ENCODE data around the gene ZDHHC7. TPM values are rescaled to one million over a fixed set of nuclear protein-coding genes. Genes with fewer than 3 reads are reported as not detected.
A peak's percentile ranks its signal among the peaks of the same experiment; 100 is the strongest.

ZDHHC7 gene
- total and polyA plus RNA-seq, 4 experiments from 2014 or later = 27.1 to 40.2 (median 34.7) TPM

DNA sequence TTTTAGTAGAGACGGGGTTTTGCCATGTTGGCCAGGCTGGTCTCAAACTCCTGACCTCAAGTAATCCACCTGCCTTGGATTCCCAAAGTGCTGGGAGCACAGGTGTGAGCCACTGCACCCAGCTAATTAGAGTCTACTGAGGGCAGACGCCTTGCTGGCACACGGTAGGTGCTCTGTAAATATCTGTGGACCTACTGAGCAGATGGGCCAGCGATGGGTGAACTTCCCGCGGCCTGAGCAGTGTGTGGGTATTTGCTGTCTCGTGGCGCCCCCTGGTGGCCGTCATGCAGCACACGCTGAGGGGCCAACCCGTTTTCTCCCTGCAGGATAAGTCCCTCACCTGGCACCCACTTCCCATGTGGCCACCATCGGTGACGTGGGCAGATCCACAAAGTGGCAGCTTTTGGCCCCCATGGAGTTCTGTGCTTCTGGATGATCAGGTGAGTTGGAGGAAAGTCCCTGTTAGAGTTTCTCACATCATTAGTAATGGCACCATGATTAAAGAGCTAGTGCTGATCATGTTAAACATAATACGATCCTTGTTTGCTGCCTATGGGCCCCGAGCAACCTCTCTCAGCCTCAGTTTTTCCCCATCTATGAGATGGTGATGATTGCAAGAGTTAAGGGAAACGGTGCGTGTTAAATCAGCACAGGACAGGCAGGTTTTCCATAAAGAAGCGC, 40.7 kb downstream of the ZDHHC7 start:
- H3K36me3 ChIP-seq (ENCODE audit: insufficient read depth, low read length) = peaks cover 18% of the 10 kb centered on the region
- Mint-ChIP-seq H3K4me1 (peaks cover 4 to 6% (median 5%) of the 10 kb centered on the region in 4 donors), H3K4me3 (peak overlapping the region in 3 of 8 donors; percentile 1 to 41 (median 15)), H3K27me3 (no peaks in the 10 kb centered on the region), H3K27ac (peak overlapping the region in 6 of 7 donors; percentile 22 to 74 (median 64)), H3K9me3 (no peaks in the 10 kb centered on the region), H3K36me3 (peaks cover 14 to 17% of the 10 kb centered on the region in 2 donors)
- CTCF ChIA-PET (ENCODE audit: partially characterized antibody) = interaction anchor here (0.6 to 7.5 kb wide), 47 partner anchors 8 to 487 kb away, joined by 3 to 92 read pairs (median 4); partner anchors contain the start of genes CRISPLD2 and ZDHHC7
- intact Hi-C loops (cut with micrococcal nuclease) = loop anchor here (1.0 to 2.0 kb wide), 4 partner anchors 45 to 232 kb away; no protein-coding TSS in a partner anchor
- H3K27ac ChIP-seq (ENCODE audit: low read depth, low read length) = no peak overlapping the region
- peak; percentile 72 to 81 (median 75) for DNase-seq
- H3K27me3 ChIP-seq (ENCODE audit: insufficient read depth, low read length) = no peaks in the 10 kb centered on the region
- peaks cover 7% of the 10 kb centered on the region for H3K4me1 ChIP-seq (ENCODE audit: insufficient read depth, low read length)
- no peaks in the 10 kb centered on the region for H3K9me3 ChIP-seq (ENCODE audit: control insufficient read depth in 1 of 2, low read length in 2 of 2)
- POLR2A ChIA-PET (ENCODE audit: partially characterized antibody) = interaction anchor here (0.6 to 1.3 kb wide), 4 partner anchors 215 to 457 kb away, joined by 3 to 4 read pairs (median 3); no protein-coding TSS in a partner anchor
- H3K4me3 ChIP-seq (ENCODE audit: low read length in 2 of 2) = no peak overlapping the region

DNA sequence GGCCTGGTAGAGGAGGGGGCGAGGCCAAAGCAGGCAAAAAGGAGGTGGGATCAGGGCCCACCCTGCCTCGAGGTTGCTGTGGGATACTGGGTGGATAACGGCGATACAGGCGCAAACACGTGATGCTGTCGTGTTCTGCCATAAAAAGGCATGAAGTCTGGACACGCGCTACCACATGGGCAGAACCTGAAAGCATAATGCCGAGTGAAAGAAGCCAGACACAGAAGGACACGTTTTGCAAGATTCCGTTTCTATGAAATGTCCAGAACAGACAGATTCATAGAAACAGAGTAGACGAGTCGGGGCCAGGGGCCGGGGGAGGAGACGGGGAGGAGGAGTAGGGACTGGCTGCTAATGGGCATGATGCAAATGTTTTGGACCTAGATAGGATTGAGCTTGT, 43.5 kb downstream of the ZDHHC7 start:
- H3K9me3 ChIP-seq (ENCODE audit: control insufficient read depth in 1 of 2, low read length in 2 of 2) = no peaks in the 10 kb centered on the region

GRCh38 chr16:84965428-84966415, 45.6 kb downstream of the ZDHHC7 start:
- intact Hi-C loops (cut with micrococcal nuclease) = no loop called here
- POLR2A ChIA-PET (ENCODE audit: partially characterized antibody) = no interaction called here
- Mint-ChIP-seq H3K9me3 (no peaks in the 10 kb centered on the region), H3K27ac (peak overlapping the region in 1 of 7 donors; percentile 62), H3K4me1 (peaks cover 3 to 5% (median 4%) of the 10 kb centered on the region in 4 donors), H3K27me3 (no peaks in the 10 kb centered on the region), H3K4me3 (no peak overlapping the region), H3K36me3 (peaks cover 0 to 1% of the 10 kb centered on the region in 2 donors)
- Histone ChIP-seq H3K4me1 (ENCODE audit: insufficient read depth, low read length) (peaks cover 5% of the 10 kb centered on the region), H3K27me3 (ENCODE audit: insufficient read depth, low read length) (no peaks in the 10 kb centered on the region), H3K9me3 (ENCODE audit: control insufficient read depth in 1 of 2, low read length in 2 of 2) (no peaks in the 10 kb centered on the region), H3K36me3 (ENCODE audit: insufficient read depth, low read length) (no peaks in the 10 kb centered on the region), H3K4me3 (ENCODE audit: low read length in 2 of 2) (no peak overlapping the region), H3K27ac (ENCODE audit: low read depth, low read length) (no peak overlapping the region)
- no peak for DNase-seq
- CTCF ChIA-PET (ENCODE audit: partially characterized antibody) = interaction anchor here (1.2 kb wide), 1 partner anchor 27 kb away, joined by 3 read pairs; no protein-coding TSS in a partner anchor

More for the DNA sequence above, 43.5 kb downstream of the ZDHHC7 start:
- Mint-ChIP-seq H3K4me1 (peaks cover 4 to 6% (median 5%) of the 10 kb centered on the region in 4 donors), H3K27me3 (no peaks in the 10 kb centered on the region), H3K27ac (no peak overlapping the region), H3K4me3 (no peak overlapping the region), H3K36me3 (peaks cover 0 to 1% of the 10 kb centered on the region in 2 donors), H3K9me3 (no peaks in the 10 kb centered on the region)
- intact Hi-C loops (cut with micrococcal nuclease) = no loop called here
- DNase-seq = no peak
- H3K27me3 ChIP-seq (ENCODE audit: insufficient read depth, low read length) = no peaks in the 10 kb centered on the region
- no peaks in the 10 kb centered on the region for H3K36me3 ChIP-seq (ENCODE audit: insufficient read depth, low read length)
- H3K4me1 ChIP-seq (ENCODE audit: insufficient read depth, low read length) = peaks cover 7% of the 10 kb centered on the region
- no peak overlapping the region for H3K4me3 ChIP-seq (ENCODE audit: low read length in 2 of 2)
- ChIA-PET POLR2A (ENCODE audit: partially characterized antibody) (no interaction called here), CTCF (ENCODE audit: partially characterized antibody) (interaction anchor here (0.8 to 7.5 kb wide), 5 partner anchors 14 to 230 kb away, joined by 3 to 92 read pairs (median 44); partner anchors contain the start of gene KIAA0513)
- H3K27ac ChIP-seq (ENCODE audit: low read depth, low read length) = no peak overlapping the region

DNA sequence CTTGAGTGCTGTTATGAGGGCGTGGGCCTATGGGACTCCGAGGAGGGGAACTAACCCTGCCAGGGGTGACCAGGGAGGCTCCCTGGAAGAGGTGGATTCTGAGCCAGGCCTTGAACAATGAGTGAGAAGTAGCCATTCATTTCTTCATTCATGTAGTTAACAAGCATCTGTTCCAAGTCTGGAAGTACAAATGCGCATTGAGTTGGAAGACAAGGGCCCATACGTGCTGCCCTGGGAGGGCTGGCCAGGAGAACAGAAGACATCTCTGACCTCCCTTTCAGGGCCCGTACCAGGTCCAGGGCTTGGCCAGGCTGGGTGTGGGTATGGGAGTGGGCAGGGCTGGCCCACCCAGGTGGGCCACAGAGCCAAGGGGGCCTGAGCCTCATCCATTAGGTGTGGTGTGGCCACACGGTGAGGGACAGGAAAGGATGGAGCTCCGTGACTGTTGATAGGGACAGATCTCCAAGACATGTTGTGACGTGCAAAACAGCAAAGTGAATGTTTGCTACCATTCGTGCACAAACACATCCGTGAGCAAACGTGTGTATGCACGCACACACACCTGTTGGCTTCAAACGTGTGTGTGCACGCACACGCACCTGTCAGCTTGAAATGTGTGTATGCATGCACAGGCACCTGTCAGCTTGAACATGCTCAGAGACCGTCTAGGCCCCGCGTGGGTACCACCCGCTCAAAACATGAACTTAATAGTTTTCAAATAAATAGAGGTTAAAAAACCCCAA, 46.8 kb downstream of the ZDHHC7 start:
- intact Hi-C loops (cut with micrococcal nuclease) = no loop called here
- H3K27ac Mint-ChIP-seq = no peak overlapping the region
- H3K9me3 Mint-ChIP-seq = no peaks in the 10 kb centered on the region
- H3K4me3 Mint-ChIP-seq = no peak overlapping the region
- H3K27me3 Mint-ChIP-seq = peaks cover 0 to 1% of the 10 kb centered on the region in 2 donors
- CTCF ChIA-PET (ENCODE audit: partially characterized antibody) = no interaction called here
- no peaks in the 10 kb centered on the region for H3K27me3 ChIP-seq (ENCODE audit: insufficient read depth, low read length)
- H3K36me3 ChIP-seq (ENCODE audit: insufficient read depth, low read length) = no peaks in the 10 kb centered on the region
- H3K9me3 ChIP-seq (ENCODE audit: control insufficient read depth in 1 of 2, low read length in 2 of 2) = no peaks in the 10 kb centered on the region
- no peaks in the 10 kb centered on the region for H3K36me3 Mint-ChIP-seq
- no peaks in the 10 kb centered on the region for H3K4me1 ChIP-seq (ENCODE audit: insufficient read depth, low read length)
- POLR2A ChIA-PET (ENCODE audit: partially characterized antibody) = no interaction called here
- no peak for DNase-seq
- H3K4me1 Mint-ChIP-seq = no peaks in the 10 kb centered on the region
- H3K27ac ChIP-seq (ENCODE audit: low read depth, low read length) = no peak overlapping the region
- H3K4me3 ChIP-seq (ENCODE audit: low read length in 2 of 2) = no peak overlapping the region

GRCh38 chr16:84963066-84963465, 48.3 kb downstream of the ZDHHC7 start:
- peaks cover 0 to 1% of the 10 kb centered on the region in 2 donors for H3K27me3 Mint-ChIP-seq
- H3K9me3 Mint-ChIP-seq = no peaks in the 10 kb centered on the region
- no peaks in the 10 kb centered on the region for H3K9me3 ChIP-seq (ENCODE audit: control insufficient read depth in 1 of 2, low read length in 2 of 2)
- H3K36me3 ChIP-seq (ENCODE audit: insufficient read depth, low read length) = no peaks in the 10 kb centered on the region
- no peak overlapping the region for H3K4me3 Mint-ChIP-seq
- H3K36me3 Mint-ChIP-seq = no peaks in the 10 kb centered on the region
- H3K4me1 ChIP-seq (ENCODE audit: insufficient read depth, low read length) = no peaks in the 10 kb centered on the region
- H3K4me1 Mint-ChIP-seq = no peaks in the 10 kb centered on the region
- no peak for DNase-seq
- ChIA-PET POLR2A (ENCODE audit: partially characterized antibody) (no interaction called here), CTCF (ENCODE audit: partially characterized antibody) (interaction anchor here (0.9 to 1.9 kb wide), 5 partner anchors 8 to 210 kb away, joined by 3 to 13 read pairs (median 4); no protein-coding TSS in a partner anchor)
- no peaks in the 10 kb centered on the region for H3K27me3 ChIP-seq (ENCODE audit: insufficient read depth, low read length)
- no peak overlapping the region for H3K27ac ChIP-seq (ENCODE audit: low read depth, low read length)
- intact Hi-C loops (cut with micrococcal nuclease) = no loop called here
- no peak overlapping the region for H3K4me3 ChIP-seq (ENCODE audit: low read length in 2 of 2)
- no peak overlapping the region for H3K27ac Mint-ChIP-seq

- intact Hi-C loops (cut with micrococcal nuclease) = no loop called here
- Histone ChIP-seq H3K4me3 (ENCODE audit: low read length in 2 of 2) (no peak overlapping the region), H3K27ac (ENCODE audit: low read depth, low read length) (no peak overlapping the region), H3K4me1 (ENCODE audit: insufficient read depth, low read length) (no peaks in the 10 kb centered on the region), H3K9me3 (ENCODE audit: control insufficient read depth in 1 of 2, low read length in 2 of 2) (no peaks in the 10 kb centered on the region), H3K36me3 (ENCODE audit: insufficient read depth, low read length) (no peaks in the 10 kb centered on the region), H3K27me3 (ENCODE audit: insufficient read depth, low read length) (no peaks in the 10 kb centered on the region)
- no peak overlapping the region for H3K27ac Mint-ChIP-seq
- H3K27me3 Mint-ChIP-seq = peaks cover 0 to 1% of the 10 kb centered on the region in 2 donors
- ChIA-PET CTCF (ENCODE audit: partially characterized antibody) (no interaction called here), POLR2A (ENCODE audit: partially characterized antibody) (no interaction called here)
- DNase-seq = no peak
- H3K4me3 Mint-ChIP-seq = no peak overlapping the region
- H3K9me3 Mint-ChIP-seq = peaks cover 0 to 2% (median 0%) of the 10 kb centered on the region in 8 donors
- H3K4me1 Mint-ChIP-seq = no peaks in the 10 kb centered on the region
- H3K36me3 Mint-ChIP-seq = no peaks in the 10 kb centered on the region
Observed at GRCh38 chr16:84960942-84961341, 50.4 kb downstream of the ZDHHC7 start.

Measured in CD4-positive, alpha-beta memory T cell (primary cell).